Peyer's patch (tissue), 4 donors: ENCODE measurements around the gene BACH2. TPM values are rescaled to one million over a fixed set of nuclear protein-coding genes. Genes with fewer than 3 reads are reported as not detected.

Source experiments
- DNase-seq, 3 donors: peaks; one replicate each; pipeline ENCODE4 v3.0.0-alpha.2; 2017 to 2019
- H3K27ac ChIP-seq, 4 donors: fragments of 200-600 bp; sonication (generic); one replicate each; pipeline ENCODE4 v1.5.1; 2016 to 2019
- H3K27me3 ChIP-seq, 2 donors: fragments of 200-600 bp; sonication (generic); one replicate each; pipeline ENCODE4 v1.5.1; 2019
- H3K36me3 ChIP-seq, 3 donors: fragments of 200-600 bp; sonication (generic); one replicate each; pipeline ENCODE4 v1.5.1; 2016 to 2019
- H3K4me1 ChIP-seq, 4 donors: fragments of 200-600 bp; sonication (generic); one replicate each; pipeline ENCODE4 v1.5.1; 2016 to 2019
- H3K4me3 ChIP-seq, 4 donors: fragments of 200-600 bp; sonication (generic); 1 replicate in 3 of 4; 2 replicates in 1 of 4; pipeline ENCODE4 v1.5.1; 2016 to 2019; ENCODE audit warnings: mild to moderate bottlenecking in 1 of 4
- H3K9me3 ChIP-seq, 4 donors: fragments of 200-600 bp; sonication (generic); one replicate each; pipeline ENCODE4 v1.5.1; 2016 to 2019; ENCODE audit warnings: mild to moderate bottlenecking in 1 of 4
- POLR2A ChIP-seq, 2 donors: fragments of 450-650 bp; IDR thresholded peaks; one replicate each; pipeline ENCODE4 v1.5.1; 2017; ENCODE audit warnings: antibody characterized with exemption in 2 of 2, mild to moderate bottlenecking in 2 of 2, moderate library complexity in 2 of 2
- total RNA-seq, 4 donors: library from RNA; depleted of rRNA; stranded (reverse); fragments of >200 nt; gene quantifications; one replicate each; pipeline ENCODE4 v1.1.0, GENCODE V29; 2016
- TF ChIP-seq, protein P1 (sequence below), 6 experiments: fragments of 450-650 bp in 4 of 6; fragments of 200-600 bp in 2 of 6; sonication (generic) in 1 of 6; IDR thresholded peaks; one replicate each; pipeline ENCODE4 v1.5.1; 2017 to 2019; ENCODE audit warnings: antibody characterized with exemption in 6 of 6, mild to moderate bottlenecking in 3 of 6, moderate library complexity in 1 of 6

Gene BACH2
- total RNA-seq, 4 donors from 2014 or later = 0.18 to 26.4 (median 8.2) TPM

- Histone ChIP-seq H3K4me1 (no peaks in the 10 kb centered on the region), H3K27ac (no peak overlapping the region), H3K27me3 (no peaks in the 10 kb centered on the region), H3K4me3 (no peak overlapping the region), H3K36me3 (no peaks in the 10 kb centered on the region), H3K9me3 (no peaks in the 10 kb centered on the region)
- TF ChIP-seq, protein P1, sequence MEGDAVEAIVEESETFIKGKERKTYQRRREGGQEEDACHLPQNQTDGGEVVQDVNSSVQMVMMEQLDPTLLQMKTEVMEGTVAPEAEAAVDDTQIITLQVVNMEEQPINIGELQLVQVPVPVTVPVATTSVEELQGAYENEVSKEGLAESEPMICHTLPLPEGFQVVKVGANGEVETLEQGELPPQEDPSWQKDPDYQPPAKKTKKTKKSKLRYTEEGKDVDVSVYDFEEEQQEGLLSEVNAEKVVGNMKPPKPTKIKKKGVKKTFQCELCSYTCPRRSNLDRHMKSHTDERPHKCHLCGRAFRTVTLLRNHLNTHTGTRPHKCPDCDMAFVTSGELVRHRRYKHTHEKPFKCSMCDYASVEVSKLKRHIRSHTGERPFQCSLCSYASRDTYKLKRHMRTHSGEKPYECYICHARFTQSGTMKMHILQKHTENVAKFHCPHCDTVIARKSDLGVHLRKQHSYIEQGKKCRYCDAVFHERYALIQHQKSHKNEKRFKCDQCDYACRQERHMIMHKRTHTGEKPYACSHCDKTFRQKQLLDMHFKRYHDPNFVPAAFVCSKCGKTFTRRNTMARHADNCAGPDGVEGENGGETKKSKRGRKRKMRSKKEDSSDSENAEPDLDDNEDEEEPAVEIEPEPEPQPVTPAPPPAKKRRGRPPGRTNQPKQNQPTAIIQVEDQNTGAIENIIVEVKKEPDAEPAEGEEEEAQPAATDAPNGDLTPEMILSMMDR (IDR thresholded peaks at IDR 0.05) = no peak
- no peak for TF ChIP-seq POLR2A (IDR thresholded peaks at IDR 0.05)
- no peak for DNase-seq
Measured at GRCh38 chr6:89963391-89963790, 333.3 kb downstream of the BACH2 start.

DNA sequence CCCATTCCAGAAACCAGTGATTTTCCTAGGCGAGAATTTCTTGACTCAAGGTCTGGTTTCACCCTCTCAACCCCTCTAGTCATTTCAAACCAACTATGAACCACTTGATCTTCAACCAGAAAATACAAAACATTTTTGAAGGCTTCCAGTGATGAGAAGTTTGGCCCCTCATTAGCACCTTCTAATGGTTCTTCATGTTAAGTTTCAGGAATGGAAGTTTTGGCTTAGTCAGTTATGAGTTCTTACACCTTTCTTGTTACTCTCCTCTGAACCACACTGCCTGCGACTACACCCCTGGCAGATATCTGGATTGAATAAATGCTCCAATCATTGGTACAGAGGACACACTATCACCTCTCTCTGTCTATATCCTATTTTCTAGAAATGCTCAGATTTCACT, 335.2 kb downstream of the BACH2 start:
- DNase-seq = no peak
- Histone ChIP-seq H3K27ac (no peak overlapping the region), H3K4me1 (no peaks in the 10 kb centered on the region), H3K27me3 (no peaks in the 10 kb centered on the region), H3K36me3 (no peaks in the 10 kb centered on the region), H3K4me3 (no peak overlapping the region), H3K9me3 (no peaks in the 10 kb centered on the region)
- TF ChIP-seq, protein P1 (IDR thresholded peaks at IDR 0.05) = no peak
- TF ChIP-seq POLR2A (IDR thresholded peaks at IDR 0.05) = no peak

DNA sequence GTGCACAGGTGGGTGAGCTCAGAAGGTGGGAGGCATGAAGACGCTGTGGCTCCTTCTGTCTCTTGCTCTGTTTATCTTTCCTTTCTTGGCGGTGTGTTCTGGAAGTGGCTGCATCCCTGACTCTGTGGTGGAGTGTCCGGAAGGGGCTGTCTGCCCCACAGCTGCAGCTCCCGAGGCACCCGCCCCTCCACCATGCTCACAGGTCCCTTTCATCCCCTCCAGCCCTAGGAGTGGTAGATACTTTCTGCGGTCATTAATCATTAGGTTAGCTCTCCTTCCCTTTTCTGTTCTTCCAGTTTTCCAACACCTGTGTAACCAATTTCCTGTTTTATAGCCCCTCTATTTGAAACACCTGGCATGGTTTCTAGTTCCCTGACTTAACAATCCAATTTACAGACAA, 336.8 kb downstream of the BACH2 start:
- Histone ChIP-seq H3K4me1 (no peaks in the 10 kb centered on the region), H3K27me3 (no peaks in the 10 kb centered on the region), H3K36me3 (no peaks in the 10 kb centered on the region), H3K9me3 (no peaks in the 10 kb centered on the region), H3K27ac (no peak overlapping the region), H3K4me3 (no peak overlapping the region)
- no peak for TF ChIP-seq POLR2A (IDR thresholded peaks at IDR 0.05)
- TF ChIP-seq, protein P1 (IDR thresholded peaks at IDR 0.05) = no peak
- no peak for DNase-seq

- no peaks in the 10 kb centered on the region for H3K4me1 ChIP-seq
- DNase-seq = no peak
- no peak overlapping the region for H3K4me3 ChIP-seq
- H3K36me3 ChIP-seq = no peaks in the 10 kb centered on the region
- H3K27ac ChIP-seq = no peak overlapping the region
- TF ChIP-seq POLR2A (IDR thresholded peaks at IDR 0.05) = no peak
- TF ChIP-seq, protein P1 (IDR thresholded peaks at IDR 0.05) = no peak
- no peaks in the 10 kb centered on the region for H3K9me3 ChIP-seq
- no peaks in the 10 kb centered on the region for H3K27me3 ChIP-seq
Measured at GRCh38 chr6:89956182-89956581, 340.5 kb downstream of the BACH2 start.

DNA sequence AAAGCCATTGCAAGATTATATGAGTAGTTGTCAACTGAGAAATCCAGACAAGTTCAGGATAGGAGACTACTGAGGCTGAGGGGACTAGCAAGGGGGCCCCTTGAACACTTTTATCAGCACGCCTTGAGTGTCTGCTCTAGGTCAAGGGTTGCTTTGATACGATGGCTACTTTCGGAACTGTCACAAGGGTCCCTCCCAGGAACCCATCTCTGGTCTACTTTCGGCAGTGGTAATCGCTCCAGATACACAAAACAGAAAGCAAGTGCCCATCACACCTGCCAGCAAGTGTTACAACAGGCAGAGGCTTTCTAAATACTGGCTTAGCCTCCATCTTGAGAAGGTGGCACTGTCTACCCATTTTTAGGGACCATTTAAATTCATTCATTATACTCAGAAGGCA, 341.3 kb downstream of the BACH2 start:
- no peak overlapping the region for H3K4me3 ChIP-seq
- no peaks in the 10 kb centered on the region for H3K4me1 ChIP-seq
- no peak overlapping the region for H3K27ac ChIP-seq
- DNase-seq = no peak
- TF ChIP-seq, protein P1 (IDR thresholded peaks at IDR 0.05) = no peak
- TF ChIP-seq POLR2A (IDR thresholded peaks at IDR 0.05) = no peak
- no peaks in the 10 kb centered on the region for H3K36me3 ChIP-seq
- no peaks in the 10 kb centered on the region for H3K9me3 ChIP-seq
- H3K27me3 ChIP-seq = no peaks in the 10 kb centered on the region

- TF ChIP-seq, protein P1 (IDR thresholded peaks at IDR 0.05) = no peak
- TF ChIP-seq POLR2A (IDR thresholded peaks at IDR 0.05) = no peak
Measured at GRCh38 chr6:89954721-89955148, 341.9 kb downstream of the BACH2 start.

More at GRCh38 chr6:89954721-89955148, 341.9 kb downstream of the BACH2 start:
- H3K27me3 ChIP-seq = no peaks in the 10 kb centered on the region
- no peak for DNase-seq
- H3K27ac ChIP-seq = no peak overlapping the region
- no peaks in the 10 kb centered on the region for H3K4me1 ChIP-seq
- no peak overlapping the region for H3K4me3 ChIP-seq
- H3K9me3 ChIP-seq = no peaks in the 10 kb centered on the region
- H3K36me3 ChIP-seq = no peaks in the 10 kb centered on the region
